NCI-H446 treated with DMSO at 0.1 percent for 48 hours (cell line): ENCODE results near the gene CNTNAP2.

Source experiments
- DNase-seq: peaks from one replicate; lab custom pipeline; 2025; lab: John Stamatoyannopoulos, UW

The CNTNAP2 gene

GRCh38 chr7:146290746-146291145 is 174.1 kb downstream of the CNTNAP2 start:
- DNase-seq, result no peak

DNA sequence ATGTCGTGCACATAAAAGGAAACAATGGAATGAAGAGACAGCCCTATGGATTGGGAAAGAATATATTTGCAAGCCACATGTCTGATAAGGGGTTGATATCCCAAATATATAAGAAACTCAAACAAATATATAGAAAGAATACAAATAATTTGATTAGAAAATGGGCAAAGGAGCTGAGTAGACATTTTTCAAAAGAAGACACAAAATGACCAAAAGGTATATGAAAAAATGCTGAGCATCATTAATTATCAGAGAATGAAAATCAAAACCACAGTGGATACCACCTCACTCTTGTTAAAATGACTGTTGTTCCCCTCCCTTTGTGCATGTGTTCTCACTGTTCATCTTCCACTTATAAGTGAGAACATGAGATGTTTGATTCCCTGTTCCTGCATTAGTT is 175.3 kb downstream of the CNTNAP2 start:
- DNase-seq, result no peak

- no peak for DNase-seq
Observed at GRCh38 chr7:146296028-146296427, 179.4 kb downstream of the CNTNAP2 start.

- no peak for DNase-seq
Observed at GRCh38 chr7:146314962-146315361, 198.4 kb downstream of the CNTNAP2 start.

GRCh38 chr7:146319629-146320028 is 203.0 kb downstream of the CNTNAP2 start:
- no peak for DNase-seq

DNA sequence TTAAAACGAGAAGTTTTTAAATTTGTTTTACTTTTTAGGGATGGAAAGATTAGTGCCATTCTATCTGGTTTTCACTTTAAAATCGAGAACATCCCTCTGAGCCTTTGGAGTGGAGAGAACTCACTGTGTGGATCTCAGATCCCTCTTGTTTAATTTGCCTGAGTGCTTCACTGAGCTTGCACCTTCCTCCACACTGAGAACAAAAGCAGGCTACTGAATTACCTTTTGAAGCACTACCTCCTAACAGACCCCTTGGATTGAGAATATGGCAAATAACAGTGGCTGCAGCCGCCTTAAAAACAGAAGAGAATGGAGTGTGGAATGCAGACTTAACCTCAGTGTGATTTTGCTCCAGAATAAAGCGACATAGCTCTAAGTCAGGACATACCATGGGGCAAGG is 204.7 kb downstream of the CNTNAP2 start:
- no peak for DNase-seq

DNA sequence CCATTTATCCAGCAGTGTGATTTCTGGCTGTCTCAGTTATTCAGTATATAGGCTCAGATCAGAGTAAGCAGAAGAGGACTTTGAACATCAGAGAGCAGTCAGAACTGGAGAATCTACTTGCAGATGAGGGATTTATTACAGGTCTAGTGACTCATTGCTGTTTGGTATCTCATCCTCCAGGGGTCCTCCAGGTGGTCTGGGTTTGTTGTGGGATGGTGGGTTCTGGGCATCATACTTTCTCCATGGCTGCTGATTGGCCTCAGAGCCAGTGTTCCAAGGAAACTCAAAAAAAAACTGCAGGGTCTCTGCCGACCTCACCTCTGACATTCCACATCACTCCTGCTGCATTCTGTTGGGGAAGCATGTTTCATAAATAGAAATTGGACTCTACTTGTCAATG is 214.8 kb downstream of the CNTNAP2 start:
- DNase-seq, result no peak

DNA sequence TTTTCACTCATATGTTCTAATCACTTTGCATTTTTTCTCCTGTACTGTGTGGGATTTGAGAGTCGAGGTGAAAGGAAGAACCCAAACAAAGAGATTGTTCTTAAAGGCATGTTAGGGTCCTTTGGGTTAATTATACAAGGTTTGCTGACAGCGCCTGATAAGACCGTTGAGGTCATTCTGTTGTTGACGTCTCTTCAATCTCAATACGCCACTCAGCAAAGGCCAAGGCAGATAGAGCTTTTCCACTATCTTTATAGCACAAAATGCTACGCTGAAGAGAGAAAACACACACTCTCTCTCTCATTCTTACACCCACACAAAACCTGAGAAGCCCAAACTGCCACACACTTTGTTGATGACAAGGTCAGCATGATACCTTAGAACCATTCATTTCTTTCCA is 228.7 kb downstream of the CNTNAP2 start:
- no peak for DNase-seq

DNA sequence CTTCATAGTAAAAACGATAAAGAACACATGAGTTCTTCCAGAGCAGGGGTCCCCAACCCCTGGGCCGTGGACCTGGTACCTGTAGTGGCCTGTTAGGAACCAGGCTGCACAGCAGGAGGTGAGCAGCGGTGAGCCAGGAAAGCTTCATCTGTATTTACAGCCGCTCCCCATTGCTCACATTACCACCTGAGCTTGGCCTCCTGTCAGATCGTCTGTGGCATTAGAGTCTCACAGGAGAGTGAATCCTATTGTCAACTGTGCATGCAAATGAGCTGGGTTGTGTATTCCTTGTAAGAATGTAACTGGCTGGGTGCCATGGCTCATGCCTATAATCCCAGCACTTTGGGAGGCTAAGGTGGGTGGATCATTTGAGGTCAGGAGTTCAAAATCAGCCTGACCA is 229.5 kb downstream of the CNTNAP2 start:
- no peak for DNase-seq

- no peak for DNase-seq
Observed at GRCh38 chr7:146355216-146355615, 238.6 kb downstream of the CNTNAP2 start.

DNA sequence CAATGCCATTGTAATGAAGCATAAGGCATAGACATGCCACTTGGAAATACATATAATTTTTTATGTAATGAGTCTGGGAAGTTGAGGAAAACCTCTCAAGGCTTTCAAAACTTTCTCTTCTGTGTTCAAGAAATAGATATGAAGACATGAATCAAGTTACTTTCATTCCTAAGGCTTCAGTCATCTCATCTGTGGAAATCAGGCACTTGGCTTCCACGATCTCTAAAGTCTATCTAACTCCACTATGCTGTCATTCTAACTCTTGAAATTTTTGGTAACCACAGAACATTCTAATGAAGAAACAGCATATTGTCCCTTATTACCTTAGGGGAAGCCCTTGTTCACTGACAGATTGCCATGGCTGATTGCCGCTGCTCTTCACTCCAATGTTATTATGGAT is 242.6 kb downstream of the CNTNAP2 start:
- no peak for DNase-seq

GRCh38 chr7:146366938-146367337 is 250.3 kb downstream of the CNTNAP2 start:
- DNase-seq, result peak; percentile 36

DNA sequence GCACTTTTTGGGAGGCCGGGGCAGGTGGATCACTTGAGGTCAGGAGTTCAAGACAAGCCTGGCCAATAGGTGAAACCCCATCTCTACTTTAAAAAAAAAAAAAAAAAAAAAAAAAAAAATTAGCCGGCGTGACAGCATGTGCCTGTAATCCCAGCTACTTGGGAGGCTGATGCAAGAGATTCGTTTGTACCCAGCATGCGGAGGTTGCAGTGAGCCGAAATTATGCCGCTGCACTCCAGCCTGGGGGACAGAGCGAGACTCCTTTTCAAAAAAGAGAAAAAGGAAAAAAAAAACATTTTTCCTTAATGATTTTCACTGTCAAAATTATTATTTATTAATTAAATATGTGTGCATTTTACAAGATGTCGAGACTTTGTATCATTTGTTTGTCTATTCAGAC is 253.6 kb downstream of the CNTNAP2 start:
- no peak for DNase-seq

- DNase-seq, result peak; percentile 52
Observed at GRCh38 chr7:146375170-146375569, 258.6 kb downstream of the CNTNAP2 start.

DNA sequence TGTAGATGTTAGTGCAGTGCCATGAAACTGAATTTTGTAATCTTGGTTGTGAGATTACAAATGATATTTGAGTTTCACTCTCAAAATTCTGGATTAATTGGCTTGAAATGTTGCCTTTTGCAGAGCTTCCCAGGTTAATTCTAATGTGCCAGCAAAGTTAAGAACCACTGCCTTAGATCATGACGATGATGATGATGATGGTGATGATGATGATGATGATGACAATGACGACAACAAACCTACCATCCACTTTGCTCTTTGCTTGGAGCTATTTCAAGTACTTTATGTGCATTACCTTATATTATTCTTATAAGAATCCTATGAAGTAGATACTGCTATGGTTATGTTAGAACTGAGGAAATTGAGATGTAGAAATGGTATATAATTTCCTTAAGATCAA is 261.6 kb downstream of the CNTNAP2 start:
- no peak for DNase-seq

DNA sequence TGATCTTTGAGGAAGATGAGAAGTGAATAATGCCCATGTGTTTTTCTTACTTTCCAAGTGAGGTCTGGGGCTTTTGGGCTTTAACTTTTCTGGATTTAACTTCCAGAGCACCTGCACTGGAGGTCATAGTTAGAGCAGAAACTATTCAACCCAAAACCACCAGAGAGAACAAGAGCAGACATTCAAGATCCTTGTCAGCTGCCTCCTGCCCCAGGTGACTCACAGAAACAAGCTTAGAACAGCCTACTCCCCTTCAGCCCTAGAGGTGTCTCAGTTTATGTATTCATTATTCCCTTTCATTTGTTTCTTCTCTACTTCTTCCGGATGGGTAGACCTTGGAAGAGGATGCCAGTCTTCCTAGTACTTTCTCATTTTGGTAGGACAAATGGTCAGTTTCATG is 270.5 kb downstream of the CNTNAP2 start:
- DNase-seq, result no peak

GRCh38 chr7:146388928-146389327 is 272.3 kb downstream of the CNTNAP2 start:
- no peak for DNase-seq

DNA sequence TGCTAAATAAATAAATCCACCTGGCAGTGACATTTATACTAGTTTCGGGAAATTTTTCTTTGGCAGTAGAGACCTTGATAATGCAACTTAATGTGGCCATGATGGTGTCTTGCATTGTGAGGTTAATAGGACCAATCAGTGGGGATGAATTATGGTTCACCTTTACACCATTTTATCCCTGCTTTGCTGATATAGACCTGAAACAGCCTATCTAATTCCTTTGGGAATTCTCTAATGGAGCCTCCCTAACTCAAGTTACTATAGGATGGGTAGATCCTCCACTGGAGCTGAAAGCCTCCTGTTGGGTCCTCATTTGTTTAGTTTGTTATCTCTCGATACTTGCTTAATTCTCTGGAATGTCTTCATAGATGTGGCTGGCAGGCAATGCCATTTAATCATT is 276.7 kb downstream of the CNTNAP2 start:
- DNase-seq, result no peak

GRCh38 chr7:146397141-146397540 is 280.5 kb downstream of the CNTNAP2 start:
- no peak for DNase-seq

GRCh38 chr7:146401939-146402338 is 285.3 kb downstream of the CNTNAP2 start:
- no peak for DNase-seq

GRCh38 chr7:146405737-146406136 is 289.1 kb downstream of the CNTNAP2 start:
- DNase-seq, result no peak

- DNase-seq, result no peak
Observed at GRCh38 chr7:146411975-146412374, 295.4 kb downstream of the CNTNAP2 start.

- no peak for DNase-seq
Observed at GRCh38 chr7:146412781-146413180, 296.2 kb downstream of the CNTNAP2 start.

DNA sequence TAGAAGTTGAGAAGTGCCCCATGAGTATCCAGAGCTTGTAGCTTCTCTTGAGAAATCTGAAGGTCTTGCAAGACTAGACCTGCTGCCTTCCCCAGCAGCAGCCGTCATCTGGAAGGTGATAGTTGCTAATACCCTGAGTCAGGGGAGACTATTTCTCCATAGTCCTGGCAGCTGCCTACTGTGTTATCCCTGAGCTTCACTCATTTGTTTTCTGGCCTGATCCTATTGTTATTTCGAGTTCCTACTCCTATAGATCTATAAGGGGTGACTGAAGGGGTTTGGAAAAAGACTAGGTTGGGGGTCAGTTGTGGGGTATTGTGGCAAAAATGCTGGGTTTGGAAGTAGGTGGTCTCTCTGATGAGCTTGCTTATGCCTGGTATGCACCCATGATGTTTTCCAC is 297.8 kb downstream of the CNTNAP2 start:
- no peak for DNase-seq

DNA sequence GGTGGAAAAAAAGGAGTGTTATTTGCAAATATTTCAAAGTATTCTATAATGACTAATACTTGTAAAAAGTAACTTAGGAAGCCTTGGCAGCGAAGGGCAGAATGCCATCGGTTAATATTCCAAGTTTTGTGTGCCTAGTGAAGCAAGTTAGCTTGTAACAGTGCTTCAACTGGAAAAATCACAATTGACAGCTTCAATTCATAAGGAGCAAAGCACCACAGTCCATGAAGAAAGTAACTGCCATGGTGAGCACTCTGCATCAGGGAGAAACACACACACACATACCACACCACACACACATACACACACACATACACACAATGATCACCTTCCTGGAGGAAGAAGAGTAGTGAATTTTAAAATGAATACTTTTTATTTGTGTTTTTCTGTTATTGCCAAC is 298.3 kb downstream of the CNTNAP2 start:
- DNase-seq, result no peak
